Lower leg skin (tissue), 3 donors: ENCODE data around the gene TUBG2.

Source experiments
- POLR2A ChIP-seq, 2 donors: fragments of 450-650 bp; IDR thresholded peaks; one replicate each; pipeline ENCODE4 v1.6.1; 2016 to 2017; ENCODE audit warnings: antibody characterized with exemption in 2 of 2, mild to moderate bottlenecking in 1 of 2, moderate library complexity in 1 of 2
- TF ChIP-seq, protein P1 (sequence below), 3 donors: fragments of 450-650 bp; IDR thresholded peaks; one replicate each; pipeline ENCODE4 v1.5.1; 2016; ENCODE audit warnings: antibody characterized with exemption in 3 of 3, mild to moderate bottlenecking in 3 of 3, moderate library complexity in 2 of 3

DNA sequence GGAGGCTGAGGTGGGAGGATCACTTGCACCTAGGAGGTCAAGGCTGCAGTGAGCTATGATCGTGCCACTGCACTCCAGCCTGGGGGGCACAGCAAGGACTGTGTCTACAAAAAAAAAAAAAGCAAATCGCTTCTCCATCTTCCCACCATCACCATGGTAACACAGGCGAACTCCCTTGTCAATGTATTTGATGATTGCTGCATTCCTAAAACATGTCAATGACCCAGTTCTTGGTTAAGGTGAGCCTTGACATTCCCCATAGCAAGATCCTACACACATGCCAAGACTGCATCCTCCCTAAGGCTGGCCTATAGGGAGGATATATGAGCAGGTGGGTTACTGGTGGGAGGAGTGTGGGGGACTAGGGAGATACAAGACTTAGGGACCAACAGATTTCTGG is 35.4 kb downstream of the TUBG2 start:
- TF ChIP-seq, protein P1, sequence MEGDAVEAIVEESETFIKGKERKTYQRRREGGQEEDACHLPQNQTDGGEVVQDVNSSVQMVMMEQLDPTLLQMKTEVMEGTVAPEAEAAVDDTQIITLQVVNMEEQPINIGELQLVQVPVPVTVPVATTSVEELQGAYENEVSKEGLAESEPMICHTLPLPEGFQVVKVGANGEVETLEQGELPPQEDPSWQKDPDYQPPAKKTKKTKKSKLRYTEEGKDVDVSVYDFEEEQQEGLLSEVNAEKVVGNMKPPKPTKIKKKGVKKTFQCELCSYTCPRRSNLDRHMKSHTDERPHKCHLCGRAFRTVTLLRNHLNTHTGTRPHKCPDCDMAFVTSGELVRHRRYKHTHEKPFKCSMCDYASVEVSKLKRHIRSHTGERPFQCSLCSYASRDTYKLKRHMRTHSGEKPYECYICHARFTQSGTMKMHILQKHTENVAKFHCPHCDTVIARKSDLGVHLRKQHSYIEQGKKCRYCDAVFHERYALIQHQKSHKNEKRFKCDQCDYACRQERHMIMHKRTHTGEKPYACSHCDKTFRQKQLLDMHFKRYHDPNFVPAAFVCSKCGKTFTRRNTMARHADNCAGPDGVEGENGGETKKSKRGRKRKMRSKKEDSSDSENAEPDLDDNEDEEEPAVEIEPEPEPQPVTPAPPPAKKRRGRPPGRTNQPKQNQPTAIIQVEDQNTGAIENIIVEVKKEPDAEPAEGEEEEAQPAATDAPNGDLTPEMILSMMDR (IDR thresholded peaks at IDR 0.05) = no peak
- TF ChIP-seq POLR2A (IDR thresholded peaks at IDR 0.05) = no peak
